IMR-90 (cell line): Measurements from ENCODE around the gene PAN2. TPM values are rescaled to one million over a fixed set of nuclear protein-coding genes. Genes with fewer than 3 reads are reported as not detected.
A peak's percentile ranks its signal among the peaks of the same experiment; 100 is the strongest.

Source experiments
- ATAC-seq: fragments of 200-7000 bp; cut with Tn5 transposase; 2 replicates; pipeline ENCODE4 v1.9.1; 2020; ENCODE audit warnings: low read depth, mild to moderate bottlenecking, moderate library complexity
- BruUV-seq: library from RNA; stranded (reverse); fragments of 400-500 nt; replicated peaks from 2 replicates; lab custom pipeline; 2021; lab: Mats Ljungman, UMichigan
- CTCF ChIA-PET: fragments of 300-600 bp; formaldehyde crosslinking; extraction: SDS; loops from one replicate; lab custom pipeline; 2021; ENCODE audit warnings: antibody characterized with exemption; lab: Yijun Ruan, JAX
- POLR2A ChIA-PET: fragments of 300-600 bp; sonication (Branson Sonifier 250); formaldehyde crosslinking; loops from one replicate; lab custom pipeline; 2022; ENCODE audit warnings: antibody characterized with exemption; ENCODE audit not compliant: unreplicated experiment; lab: Charles Lee
- DNase-seq: peaks from one replicate; pipeline ENCODE4 v3.0.0; 2013
- H2AFZ ChIP-seq: replicated peaks from 2 replicates; pipeline ENCODE3; 2013; ENCODE audit warnings: low read length, mild to moderate bottlenecking; ENCODE audit not compliant: poor library complexity
- H2AK5ac ChIP-seq: 2 replicates; pipeline ENCODE4 v1.6.1; 2013; ENCODE audit warnings: low read depth, low read length, inconsistent platforms
- H2AK9ac ChIP-seq: replicated peaks from 2 replicates; pipeline ENCODE3; 2013; ENCODE audit warnings: mild to moderate bottlenecking, low read depth, low read length, moderate library complexity; ENCODE audit not compliant: poor library complexity
- H2BK120ac ChIP-seq: 2 replicates; pipeline ENCODE4 v1.6.1; 2013; ENCODE audit warnings: low read depth, low read length, inconsistent platforms
- H2BK15ac ChIP-seq: 3 replicates; pipeline ENCODE4 v1.6.1; 2013; ENCODE audit warnings: low read depth, low read length, inconsistent platforms
- H2BK20ac ChIP-seq: 2 replicates; pipeline ENCODE4 v1.6.1; 2013; ENCODE audit warnings: low read depth, mild to moderate bottlenecking, inconsistent platforms, low read length, moderate library complexity
- H2BK5ac ChIP-seq: 2 replicates; pipeline ENCODE4 v1.6.1; 2013; ENCODE audit warnings: mild to moderate bottlenecking, low read depth, low read length, inconsistent platforms; ENCODE audit not compliant: poor library complexity, severe bottlenecking
- H3K14ac ChIP-seq: replicated peaks from 2 replicates; pipeline ENCODE4 v1.6.1; 2013; ENCODE audit warnings: low read depth, low read length, inconsistent platforms
- H3K18ac ChIP-seq: 2 replicates; pipeline ENCODE4 v1.6.1; 2013; ENCODE audit warnings: low read depth, low read length, control low read depth
- H3K23ac ChIP-seq: 2 replicates; pipeline ENCODE4 v1.6.1; 2013; ENCODE audit warnings: low read depth, low read length, inconsistent platforms
- H3K27ac ChIP-seq: 2 replicates; pipeline ENCODE4 v1.5.1; 2013; ENCODE audit warnings: mild to moderate bottlenecking, control low read depth, low read length; ENCODE audit not compliant: insufficient read depth
- H3K27me3 ChIP-seq: 2 replicates; pipeline ENCODE4 v1.6.1; 2013; ENCODE audit warnings: low read length; ENCODE audit not compliant: control insufficient read depth, insufficient read depth
- H3K36me3 ChIP-seq: 2 replicates; pipeline ENCODE4 v1.6.1; 2013; ENCODE audit warnings: low read length, mixed read lengths; ENCODE audit not compliant: control insufficient read depth, insufficient read depth
- H3K4ac ChIP-seq: 2 replicates; pipeline ENCODE4 v1.6.1; 2013; ENCODE audit warnings: low read depth, low read length, inconsistent platforms
- H3K4me1 ChIP-seq: 2 replicates; pipeline ENCODE4 v1.6.1; 2013; ENCODE audit warnings: low read length, mixed read lengths; ENCODE audit not compliant: control insufficient read depth, insufficient read depth
- H3K4me2 ChIP-seq: 2 replicates; pipeline ENCODE4 v1.6.1; 2013; ENCODE audit warnings: low read depth, mild to moderate bottlenecking, control low read depth, low read length, moderate library complexity
- H3K4me3 ChIP-seq: 2 replicates; pipeline ENCODE4 v1.5.1; 2013; ENCODE audit warnings: low read depth, mild to moderate bottlenecking, control low read depth, low read length, moderate library complexity; ENCODE audit not compliant: insufficient read depth
- H3K56ac ChIP-seq: 2 replicates; pipeline ENCODE4 v1.6.1; 2013; ENCODE audit warnings: low read length, inconsistent platforms; ENCODE audit not compliant: insufficient read depth; ENCODE audit errors: extremely low read depth
- H3K79me1 ChIP-seq, 2 experiments: 2 replicates each; pipeline ENCODE4 v1.6.1; 2013; ENCODE audit warnings: low read length in 2 of 2, inconsistent platforms in 1 of 2, low read depth in 1 of 2
- H3K9ac ChIP-seq: 2 replicates; pipeline ENCODE4 v1.6.1; 2013; ENCODE audit warnings: low read depth, low read length, control low read depth
- H3K9me1 ChIP-seq: 2 replicates; pipeline ENCODE4 v1.6.1; 2013; ENCODE audit warnings: low read length, inconsistent platforms; ENCODE audit not compliant: insufficient read depth
- H3K9me3 ChIP-seq: 2 replicates; pipeline ENCODE4 v1.6.1; 2013; ENCODE audit warnings: low read length; ENCODE audit not compliant: control insufficient read depth, insufficient read depth
- H4K20me1 ChIP-seq: 2 replicates; pipeline ENCODE4 v1.6.1; 2013; ENCODE audit warnings: low read length, inconsistent platforms; ENCODE audit not compliant: insufficient read depth
- H4K5ac ChIP-seq: 2 replicates; pipeline ENCODE4 v1.6.1; 2013; ENCODE audit warnings: mild to moderate bottlenecking, low read depth, low read length, control low read depth
- H4K8ac ChIP-seq, 2 experiments: 2 replicates each; pipeline ENCODE4 v1.6.1; 2013; ENCODE audit warnings: low read depth in 2 of 2, low read length in 2 of 2, control low read depth in 1 of 2, inconsistent platforms in 1 of 2
- H4K91ac ChIP-seq: 2 replicates; pipeline ENCODE4 v1.6.1; 2013; ENCODE audit warnings: low read depth, low read length, inconsistent platforms; ENCODE audit not compliant: insufficient read depth
- BHLHE40 ChIP-seq: fragments of 150-350 bp; IDR thresholded peaks from 2 replicates; pipeline ENCODE4 v1.6.1; 2016; ENCODE audit warnings: mild to moderate bottlenecking, low read depth, low read length
- CHD1 ChIP-seq: IDR thresholded peaks from 2 replicates; pipeline ENCODE4 v1.6.1; 2012; ENCODE audit warnings: low read depth, low read length, improper control_type of control experiment
- FOS ChIP-seq: fragments of 150-350 bp; IDR thresholded peaks from 2 replicates; pipeline ENCODE4 v1.6.1; 2016; ENCODE audit warnings: low read depth, low read length
- MAFK ChIP-seq: IDR thresholded peaks from 2 replicates; pipeline ENCODE4 v1.6.1; 2012; ENCODE audit warnings: low read depth, low read length, improper control_type of control experiment
- MAZ ChIP-seq: IDR thresholded peaks from 2 replicates; pipeline ENCODE4 v1.6.1; 2012; ENCODE audit warnings: low read depth, mild to moderate bottlenecking, low read length, improper control_type of control experiment, moderate library complexity, borderline replicate concordance
- MXI1 ChIP-seq: IDR thresholded peaks from 2 replicates; pipeline ENCODE4 v1.6.1; 2012; ENCODE audit warnings: low read depth, mild to moderate bottlenecking, low read length, moderate library complexity, borderline replicate concordance
- NFE2L2 ChIP-seq: fragments of 150-350 bp; IDR thresholded peaks from 2 replicates; pipeline ENCODE4 v1.6.1; 2016; ENCODE audit warnings: low read depth, mild to moderate bottlenecking, low read length
- POLR2A ChIP-seq: IDR thresholded peaks from 2 replicates; pipeline ENCODE4 v1.6.1; 2012; ENCODE audit warnings: mild to moderate bottlenecking, low read depth, low read length
- RAD21 ChIP-seq: IDR thresholded peaks from 2 replicates; pipeline ENCODE4 v1.6.1; 2012; ENCODE audit warnings: low read length, improper control_type of control experiment
- RCOR1 ChIP-seq: IDR thresholded peaks from 2 replicates; pipeline ENCODE4 v1.6.1; 2012; ENCODE audit warnings: mild to moderate bottlenecking, low read length, improper control_type of control experiment; ENCODE audit not compliant: insufficient replicate concordance
- RFX5 ChIP-seq: IDR thresholded peaks from 2 replicates; pipeline ENCODE4 v1.8.0; 2012; ENCODE audit warnings: low read depth, mild to moderate bottlenecking, low read length, moderate library complexity
- SMC3 ChIP-seq: fragments of 150-350 bp; IDR thresholded peaks from 2 replicates; pipeline ENCODE4 v1.6.1; 2016; ENCODE audit warnings: low read depth, mild to moderate bottlenecking, antibody characterized with exemption, low read length, moderate library complexity
- WGBS, 2 experiments: methylation state at CpG; one replicate each; pipeline versions ENCODE4 v1.1.5 to v1.1.7; 2013; ENCODE audit warnings: missing lambda C conversion rate in 2 of 2; ENCODE audit not compliant: insufficient read length in 1 of 2; ENCODE audit errors: extremely low coverage in 2 of 2; 5-methylcytosine and 5-hydroxymethylcytosine counted together
- dilution Hi-C: fragments of 300-500 bp; cut with HindIII; formaldehyde crosslinking; loops from one replicate; pipeline ENCODE4 v1.14.3; 2018; ENCODE audit warnings: low sequenced_read_pairs; ENCODE audit not compliant: unreplicated experiment
- in situ Hi-C: fragments of 300-500 bp; cut with MboI; formaldehyde crosslinking; loops from 3 replicates; pipeline ENCODE4 v1.14.3; 2019; ENCODE audit warnings: low sequenced_read_pairs, inconsistent platforms, mixed read lengths
- intact Hi-C: fragments of 100-400 bp; cut with micrococcal nuclease; formaldehyde crosslinking; loops from 2 replicates; pipeline ENCODE4 v1.10.0; 2022
- polyA plus RNA-seq, 3 experiments: library from polyadenylated mRNA; depleted of rRNA; stranded (reverse); fragments of >200 nt; gene quantifications; 2 replicates each; pipeline ENCODE4 v1.2.3, GENCODE V29; 2012; ENCODE audit warnings: low replicate concordance in 1 of 3
- total RNA-seq: library from RNA; depleted of rRNA; stranded (reverse); fragments of >200 nt; gene quantifications from 2 replicates; pipeline ENCODE4 v1.2.3, GENCODE V29; 2012
- TF ChIP-seq, protein P1 (sequence below): conservative IDR thresholded peaks from 2 replicates; pipeline ENCODE4 v1.5.1; 2012; ENCODE audit warnings: mild to moderate bottlenecking, low read depth, low read length, improper control_type of control experiment
- TF ChIP-seq, protein P2 (sequence below): fragments of 150-350 bp; IDR thresholded peaks from 2 replicates; pipeline ENCODE4 v1.6.1; 2017; ENCODE audit warnings: mild to moderate bottlenecking, antibody characterized with exemption, low read length, low read depth

Gene PAN2
- total and polyA plus RNA-seq, 2 of the 4 experiments (the other 2 are of a cell fraction) = 9.7 to 20.2 TPM

DNA sequence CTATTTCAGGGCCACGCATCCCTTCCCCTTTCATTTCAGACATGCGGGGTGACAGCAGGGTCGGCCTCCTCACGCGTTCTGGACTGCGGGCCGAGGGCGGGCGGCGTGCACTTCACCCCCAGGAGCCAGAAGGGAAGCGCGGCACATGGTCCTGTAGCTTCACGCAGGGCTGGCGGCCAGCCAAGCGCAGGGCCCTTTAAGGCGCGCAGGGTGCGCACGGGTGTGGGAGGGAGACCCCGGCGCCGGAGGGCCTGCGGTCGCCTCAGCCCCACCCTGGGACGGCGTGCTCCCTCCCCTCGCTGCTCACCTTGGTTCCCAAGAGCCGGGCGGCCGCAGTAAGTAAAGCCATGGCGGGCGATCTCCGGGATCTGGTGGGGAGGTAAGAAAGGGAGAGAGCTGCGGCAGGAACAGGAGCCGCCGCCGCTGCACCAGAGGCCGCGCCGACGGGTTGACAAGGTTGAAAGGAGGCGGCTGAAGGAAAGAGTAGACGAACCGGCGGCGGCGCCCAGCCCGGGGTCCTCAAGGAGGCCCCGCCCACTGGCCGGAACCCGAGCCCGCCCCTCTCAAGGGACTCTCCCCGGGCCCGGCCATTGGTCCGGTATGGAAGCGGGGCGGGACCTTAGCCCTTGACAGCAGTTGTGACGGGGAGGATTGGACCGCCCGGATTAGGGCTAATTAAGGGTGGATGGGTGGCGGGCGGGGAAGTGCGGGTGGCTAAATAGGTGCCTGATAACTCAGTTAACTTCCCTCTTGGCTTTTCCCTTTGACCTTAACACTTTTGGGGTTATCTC lies 33.8 kb downstream of the PAN2 start, which contains the start of gene CS:
Gene CS (minus strand): TSS at position 478 of the 791 bp plus-strand sequence. CDS start 129 bp downstream, at position 349.
- H2BK5ac ChIP-seq = peak within 1 kb of the TSS; percentile 68
- H3K79me1 ChIP-seq = peaks cover 17 to 60% of the 10 kb centered on the region in 2 experiments
- peak within 1 kb of the TSS; percentile 88 for H2AFZ ChIP-seq
- H3K4ac ChIP-seq = peak within 1 kb of the TSS; percentile 92
- peak within 1 kb of the TSS; percentile 82 for H3K23ac ChIP-seq
- ChIA-PET POLR2A (no interaction called here), CTCF (no interaction called here)
- peak within 1 kb of the TSS; percentile 38 for H2BK120ac ChIP-seq
- H2AK5ac ChIP-seq = peak within 1 kb of the TSS; percentile 72
- WGBS, 2 experiments = 0% methylated on average over 26 of the region's 63 CpGs; no CpG with 5 or more reads in 1 of the 2 experiments
- peak; percentile 95 for DNase-seq
- H3K4me1 ChIP-seq = peaks cover 9% of the 10 kb centered on the region; the same call in 1 of the 2 replicates
- no peaks in the 10 kb centered on the region for H3K27me3 ChIP-seq
- peak within 1 kb of the TSS; percentile 95 to 98 for H4K8ac ChIP-seq
- peak within 1 kb of the TSS; percentile 95 for H2AK9ac ChIP-seq
- H3K27ac ChIP-seq = peak within 1 kb of the TSS; percentile 85
- no peaks in the 10 kb centered on the region for H3K9me3 ChIP-seq
- BruUV-seq = no TSS peak
- peak within 1 kb of the TSS; percentile 84 for H3K56ac ChIP-seq
- intact Hi-C loops = no loop called here
- H3K14ac ChIP-seq = peak within 1 kb of the TSS; percentile 85
- H3K9ac ChIP-seq = peak within 1 kb of the TSS; percentile 91
- peaks cover 11% of the 10 kb centered on the region; the same call in 1 of the 2 replicates for H4K20me1 ChIP-seq
- H4K5ac ChIP-seq = peak within 1 kb of the TSS; percentile 80
- dilution Hi-C loops = no loop called here
- H3K18ac ChIP-seq = peak within 1 kb of the TSS; percentile 36; the same call in 1 of the 2 replicates
- peak within 1 kb of the TSS; percentile 86 for H3K4me2 ChIP-seq
- peak within 1 kb of the TSS; percentile 89 for H4K91ac ChIP-seq
- H3K36me3 ChIP-seq = peaks cover 6% of the 10 kb centered on the region
- in situ Hi-C loops = no loop called here
- peak; percentile 99 for ATAC-seq
- H2BK15ac ChIP-seq = peak within 1 kb of the TSS; percentile 39; the same call in 1 of the 3 replicates
- no peak within 1 kb of the TSS for H2BK20ac ChIP-seq
- H3K4me3 ChIP-seq = peak within 1 kb of the TSS; percentile 85
- H3K9me1 ChIP-seq = peaks cover 11% of the 10 kb centered on the region
- TF ChIP-seq NFE2L2 (no peak), RAD21 (no peak), FOS (no peak), BHLHE40 (peak; percentile 55), MAFK (no peak), POLR2A (peak; percentile 47), RCOR1 (no peak), SMC3 (no peak), CHD1 (no peak), MAZ (no peak), RFX5 (no peak), MXI1 (peak; percentile 94)
- TF ChIP-seq, protein P1, sequence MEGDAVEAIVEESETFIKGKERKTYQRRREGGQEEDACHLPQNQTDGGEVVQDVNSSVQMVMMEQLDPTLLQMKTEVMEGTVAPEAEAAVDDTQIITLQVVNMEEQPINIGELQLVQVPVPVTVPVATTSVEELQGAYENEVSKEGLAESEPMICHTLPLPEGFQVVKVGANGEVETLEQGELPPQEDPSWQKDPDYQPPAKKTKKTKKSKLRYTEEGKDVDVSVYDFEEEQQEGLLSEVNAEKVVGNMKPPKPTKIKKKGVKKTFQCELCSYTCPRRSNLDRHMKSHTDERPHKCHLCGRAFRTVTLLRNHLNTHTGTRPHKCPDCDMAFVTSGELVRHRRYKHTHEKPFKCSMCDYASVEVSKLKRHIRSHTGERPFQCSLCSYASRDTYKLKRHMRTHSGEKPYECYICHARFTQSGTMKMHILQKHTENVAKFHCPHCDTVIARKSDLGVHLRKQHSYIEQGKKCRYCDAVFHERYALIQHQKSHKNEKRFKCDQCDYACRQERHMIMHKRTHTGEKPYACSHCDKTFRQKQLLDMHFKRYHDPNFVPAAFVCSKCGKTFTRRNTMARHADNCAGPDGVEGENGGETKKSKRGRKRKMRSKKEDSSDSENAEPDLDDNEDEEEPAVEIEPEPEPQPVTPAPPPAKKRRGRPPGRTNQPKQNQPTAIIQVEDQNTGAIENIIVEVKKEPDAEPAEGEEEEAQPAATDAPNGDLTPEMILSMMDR = no peak
- TF ChIP-seq, protein P2, sequence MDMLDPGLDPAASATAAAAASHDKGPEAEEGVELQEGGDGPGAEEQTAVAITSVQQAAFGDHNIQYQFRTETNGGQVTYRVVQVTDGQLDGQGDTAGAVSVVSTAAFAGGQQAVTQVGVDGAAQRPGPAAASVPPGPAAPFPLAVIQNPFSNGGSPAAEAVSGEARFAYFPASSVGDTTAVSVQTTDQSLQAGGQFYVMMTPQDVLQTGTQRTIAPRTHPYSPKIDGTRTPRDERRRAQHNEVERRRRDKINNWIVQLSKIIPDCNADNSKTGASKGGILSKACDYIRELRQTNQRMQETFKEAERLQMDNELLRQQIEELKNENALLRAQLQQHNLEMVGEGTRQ = no peak
